ENCODE results near the gene BLMH.

- TF ChIP-seq CTCF (conservative IDR thresholded peaks at IDR 0.05 in 1 of 2, IDR thresholded peaks at IDR 0.05 in 1 of 2; ENCODE audit: extremely low read depth in 1 of 2, insufficient read depth in 1 of 2, low read depth in 1 of 2, low read length in 2 of 2) (no peak), EZH2 (IDR thresholded peaks at IDR 0.05; ENCODE audit: borderline replicate concordance, low read length) (no peak)
Measured at GRCh38 chr17:30232015-30232823, 59.5 kb downstream of the BLMH start.
